Uterus (tissue), 2 donors: ENCODE results near the gene PRRG4.

Source experiments
- CTCF ChIP-seq, 4 experiments: fragments of 200-600 bp in 2 of 4; fragments of 450-650 bp in 2 of 4; sonication (generic) in 2 of 4; IDR thresholded peaks; one replicate each; pipeline ENCODE4 v1.5.1; 2016 to 2019; ENCODE audit warnings: antibody characterized with exemption in 4 of 4, mild to moderate bottlenecking in 2 of 4, moderate library complexity in 1 of 4
- POLR2A ChIP-seq, 2 donors: fragments of 450-650 bp; IDR thresholded peaks; one replicate each; pipeline ENCODE4 v1.6.1; 2016; ENCODE audit warnings: antibody characterized with exemption in 2 of 2, mild to moderate bottlenecking in 1 of 2, moderate library complexity in 1 of 2

- TF ChIP-seq POLR2A (IDR thresholded peaks at IDR 0.05) (no peak), CTCF (IDR thresholded peaks at IDR 0.05) (no peak)
These were observed 29.0 kb downstream of the PRRG4 start for GRCh38 chr11:32858731-32859130.
